GM23338 (cell line): ENCODE data around the gene IGSF6. TPM values are rescaled to one million over a fixed set of nuclear protein-coding genes. Genes with fewer than 3 reads are reported as not detected.

ENCODE experiments used
- ATAC-seq: fragments of 200-7000 bp; cut with Tn5 transposase; 3 replicates; pipeline ENCODE4 v1.9.1; 2020
- DNase-seq: peaks from one replicate; pipeline ENCODE4 v3.0.0-alpha.2; 2015; ENCODE audit warnings: low spot score
- H2AFZ ChIP-seq: fragments of 200-600 bp; sonication (generic); 2 replicates; pipeline ENCODE4 v1.8.0; 2016; ENCODE audit warnings: antibody characterized with exemption, mild to moderate bottlenecking, moderate library complexity
- H3F3A ChIP-seq: fragments of 200-600 bp; sonication (generic); replicated peaks from 2 replicates; pipeline ENCODE4 v1.8.0; 2017; ENCODE audit warnings: antibody characterized with exemption, mixed run types, low read depth
- H3K27ac ChIP-seq: fragments of 200-600 bp; sonication (generic); 2 replicates; pipeline ENCODE4 v1.6.1; 2016; ENCODE audit warnings: low read depth
- H3K27me3 ChIP-seq: fragments of 200-600 bp; sonication (generic); 2 replicates; pipeline ENCODE4 v1.8.0; 2016; ENCODE audit warnings: mild to moderate bottlenecking, mixed run types, moderate library complexity; ENCODE audit not compliant: insufficient read depth
- H3K36me3 ChIP-seq: fragments of 200-600 bp; sonication (generic); 2 replicates; pipeline ENCODE4 v1.8.0; 2016; ENCODE audit warnings: mild to moderate bottlenecking; ENCODE audit not compliant: insufficient read depth
- H3K4me1 ChIP-seq: fragments of 200-600 bp; sonication (generic); 2 replicates; pipeline ENCODE4 v1.8.0; 2016; ENCODE audit warnings: mild to moderate bottlenecking, moderate library complexity; ENCODE audit not compliant: insufficient read depth
- H3K4me2 ChIP-seq: fragments of 200-600 bp; sonication (generic); 2 replicates; pipeline ENCODE4 v1.7.1; 2017; ENCODE audit warnings: mixed run types
- H3K4me3 ChIP-seq: fragments of 200-600 bp; sonication (generic); 2 replicates; pipeline ENCODE4 v1.6.1; 2016; ENCODE audit warnings: mixed run types
- H3K79me2 ChIP-seq: fragments of 200-600 bp; sonication (generic); replicated peaks from 2 replicates; pipeline ENCODE4 v1.8.0; 2017; ENCODE audit warnings: mild to moderate bottlenecking; ENCODE audit not compliant: insufficient read depth
- H3K9me2 ChIP-seq: fragments of 200-600 bp; sonication (generic); 2 replicates; pipeline ENCODE4 v1.8.0; 2017; ENCODE audit not compliant: insufficient read depth
- H4K20me1 ChIP-seq: fragments of 200-600 bp; sonication (generic); replicated peaks from 2 replicates; pipeline ENCODE4 v1.8.0; 2017; ENCODE audit warnings: mild to moderate bottlenecking; ENCODE audit not compliant: insufficient read depth
- H3K27ac Mint-ChIP-seq: 2 replicates; pipeline ENCODE4 v1.8.0; 2020; ENCODE audit warnings: inconsistent platforms, mild to moderate bottlenecking, moderate library complexity, mixed read lengths
- H3K27me3 Mint-ChIP-seq: 3 replicates; pipeline ENCODE4 v1.8.0; 2022; ENCODE audit warnings: low read depth, mild to moderate bottlenecking, moderate library complexity, mixed read lengths, inconsistent platforms; ENCODE audit not compliant: insufficient read depth, poor library complexity
- H3K36me3 Mint-ChIP-seq: 3 replicates; pipeline ENCODE4 v1.8.0; 2021; ENCODE audit warnings: low read depth, mild to moderate bottlenecking, inconsistent platforms, moderate library complexity, mixed read lengths
- H3K4me1 Mint-ChIP-seq: 3 replicates; pipeline ENCODE4 v1.8.0; 2020; ENCODE audit warnings: mild to moderate bottlenecking, inconsistent platforms, mixed read lengths
- H3K4me3 Mint-ChIP-seq: 3 replicates; pipeline ENCODE4 v1.8.0; 2021; ENCODE audit warnings: moderate library complexity, mild to moderate bottlenecking, inconsistent platforms, mixed read lengths
- H3K9me3 Mint-ChIP-seq: 3 replicates; pipeline ENCODE4 v1.8.0; 2020; ENCODE audit warnings: moderate library complexity, mild to moderate bottlenecking, inconsistent platforms, mixed read lengths
- CTCF ChIP-seq, 2 experiments: fragments of 200-600 bp in 1 of 2; sonication (generic) in 1 of 2; conservative IDR thresholded peaks; 2 replicates each; pipeline versions ENCODE4 v1.5.1 to v1.6.1; 2016 to 2017; ENCODE audit warnings: antibody characterized with exemption in 2 of 2, low read depth in 2 of 2, mild to moderate bottlenecking in 2 of 2, moderate library complexity in 1 of 2
- ETS1 ChIP-seq: IDR thresholded peaks from 2 replicates; pipeline ENCODE4 v1.6.1; 2016; ENCODE audit warnings: antibody characterized with exemption
- EZH2phosphoT487 ChIP-seq: fragments of 200-600 bp; sonication (generic); IDR thresholded peaks from one replicate; pipeline ENCODE4 v1.8.1; 2018; ENCODE audit warnings: antibody characterized with exemption; ENCODE audit not compliant: unreplicated experiment
- JUNB ChIP-seq: IDR thresholded peaks from one replicate; pipeline ENCODE4 v1.6.1; 2016; ENCODE audit warnings: antibody characterized with exemption; ENCODE audit not compliant: unreplicated experiment
- NANOG ChIP-seq: IDR thresholded peaks from 2 replicates; pipeline ENCODE4 v1.6.1; 2016; ENCODE audit warnings: antibody characterized with exemption, borderline replicate concordance
- POLR2AphosphoS5 ChIP-seq: IDR thresholded peaks from 2 replicates; pipeline ENCODE4 v1.6.1; 2016; ENCODE audit warnings: antibody characterized with exemption, low read depth
- REST ChIP-seq: IDR thresholded peaks from one replicate; pipeline ENCODE4 v1.6.1; 2018; ENCODE audit warnings: antibody characterized with exemption; ENCODE audit not compliant: unreplicated experiment
- STAT1 ChIP-seq: IDR thresholded peaks from one replicate; pipeline ENCODE4 v1.6.1; 2016; ENCODE audit warnings: antibody characterized with exemption; ENCODE audit not compliant: unreplicated experiment
- ZNF114 ChIP-seq: fragments of 250-450 bp; sonication (Bioruptor Pico); IDR thresholded peaks from 2 replicates; pipeline ENCODE4 v1.5.0; 2020; ENCODE audit warnings: mild to moderate bottlenecking, moderate library complexity
- ZNF331 ChIP-seq: fragments of 250-450 bp; sonication (Bioruptor Pico); IDR thresholded peaks from 2 replicates; pipeline ENCODE4 v1.5.0; 2020; ENCODE audit warnings: low read depth, mild to moderate bottlenecking, moderate library complexity
- ZNF462 ChIP-seq: fragments of 250-450 bp; sonication (Bioruptor Pico); IDR thresholded peaks from 2 replicates; pipeline ENCODE4 v1.5.0; 2020; ENCODE audit warnings: mild to moderate bottlenecking, moderate library complexity
- polyA plus RNA-seq: library from polyadenylated mRNA; unstranded; fragments of >200 nt; fragmentation: Nextera tagmentation; extraction: Ambion mirVana; gene quantifications from 2 replicates; pipeline ENCODE4 v1.2.1, GENCODE V29; 2016
- total RNA-seq: library from RNA; depleted of rRNA; stranded (reverse); fragments of >200 nt; shearing (Covaris generic); gene quantifications from 2 replicates; pipeline ENCODE4 v1.2.3, GENCODE V29; 2014

IGSF6 gene
- total and polyA plus RNA-seq, 2 experiments from 2014 or later, result 0.19 TPM; not detected in 1

GRCh38 chr16:21664801-21665492, 12.5 kb upstream of the IGSF6 start:
- Histone ChIP-seq H3K4me2 (no peak overlapping the region), H4K20me1 (no peaks in the 10 kb centered on the region), H3K27ac (no peak overlapping the region), H3K27me3 (no peaks in the 10 kb centered on the region; the same call in 1 of the 2 replicates), H3F3A (no peaks in the 10 kb centered on the region), H3K4me1 (peaks cover 17% of the 10 kb centered on the region), H3K9me2 (no peaks in the 10 kb centered on the region), H3K79me2 (no peaks in the 10 kb centered on the region), H2AFZ (no peak overlapping the region), H3K36me3 (no peaks in the 10 kb centered on the region), H3K4me3 (no peak overlapping the region)
- peaks cover 9% of the 10 kb centered on the region for H3K4me1 Mint-ChIP-seq
- no peak overlapping the region for H3K4me3 Mint-ChIP-seq
- H3K36me3 Mint-ChIP-seq, result no peaks in the 10 kb centered on the region
- no peak overlapping the region for H3K27ac Mint-ChIP-seq
- H3K9me3 Mint-ChIP-seq, result no peaks in the 10 kb centered on the region
- TF ChIP-seq POLR2AphosphoS5, result no peak
- TF ChIP-seq REST, result no peak
- TF ChIP-seq CTCF (conservative IDR thresholded peaks at IDR 0.05; ENCODE audit: low read depth in 2 of 2), result no peak
- TF ChIP-seq ZNF462 (CRISPR knock-in tag), result no peak
- no peak for TF ChIP-seq ZNF114 (CRISPR knock-in tag)
- no peak for TF ChIP-seq JUNB
- no peak for TF ChIP-seq ZNF331 (CRISPR knock-in tag)
- TF ChIP-seq NANOG, result no peak
- TF ChIP-seq EZH2phosphoT487, result no peak
- TF ChIP-seq ETS1, result no peak
- no peak for TF ChIP-seq STAT1
- ATAC-seq (no peak), DNase-seq (no peak)
- peaks cover 9% of the 10 kb centered on the region for H3K27me3 Mint-ChIP-seq
